ENCODE results near the gene CENPVL2.
"Not testable (repeated sequence)": the region's sequence is repeated elsewhere in the genome, so short reads cannot be mapped to it uniquely, and the experiment has no call there.

The CENPVL2 gene

DNA sequence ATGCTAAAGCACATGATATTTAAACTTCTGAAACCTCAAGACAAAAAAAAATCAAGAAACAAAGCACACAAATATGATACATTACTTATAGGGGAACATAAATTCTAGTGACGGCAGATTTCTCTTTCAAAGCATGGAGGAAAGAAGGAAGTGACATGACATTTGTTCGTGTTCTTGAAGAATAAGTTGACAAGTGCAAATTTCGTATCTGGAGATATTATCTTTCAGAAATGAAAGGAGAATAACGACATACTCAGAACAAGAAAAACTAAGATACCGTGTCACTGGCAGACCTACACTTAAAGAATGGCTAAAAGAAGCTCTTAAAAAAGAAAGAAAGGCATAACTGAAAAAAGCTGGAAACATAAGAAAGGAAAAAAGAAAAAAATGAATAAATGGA is 16.6 kb downstream of the CENPVL2 start:
- TF ChIP-seq POLR2A (IDR thresholded peaks at IDR 0.05; ENCODE audit: extremely low read depth, insufficient read length) (no peak), MYC (IDR thresholded peaks at IDR 0.05; ENCODE audit: low read depth, low read length) (no peak)
- TF ChIP-seq, protein P1, sequence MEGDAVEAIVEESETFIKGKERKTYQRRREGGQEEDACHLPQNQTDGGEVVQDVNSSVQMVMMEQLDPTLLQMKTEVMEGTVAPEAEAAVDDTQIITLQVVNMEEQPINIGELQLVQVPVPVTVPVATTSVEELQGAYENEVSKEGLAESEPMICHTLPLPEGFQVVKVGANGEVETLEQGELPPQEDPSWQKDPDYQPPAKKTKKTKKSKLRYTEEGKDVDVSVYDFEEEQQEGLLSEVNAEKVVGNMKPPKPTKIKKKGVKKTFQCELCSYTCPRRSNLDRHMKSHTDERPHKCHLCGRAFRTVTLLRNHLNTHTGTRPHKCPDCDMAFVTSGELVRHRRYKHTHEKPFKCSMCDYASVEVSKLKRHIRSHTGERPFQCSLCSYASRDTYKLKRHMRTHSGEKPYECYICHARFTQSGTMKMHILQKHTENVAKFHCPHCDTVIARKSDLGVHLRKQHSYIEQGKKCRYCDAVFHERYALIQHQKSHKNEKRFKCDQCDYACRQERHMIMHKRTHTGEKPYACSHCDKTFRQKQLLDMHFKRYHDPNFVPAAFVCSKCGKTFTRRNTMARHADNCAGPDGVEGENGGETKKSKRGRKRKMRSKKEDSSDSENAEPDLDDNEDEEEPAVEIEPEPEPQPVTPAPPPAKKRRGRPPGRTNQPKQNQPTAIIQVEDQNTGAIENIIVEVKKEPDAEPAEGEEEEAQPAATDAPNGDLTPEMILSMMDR (IDR thresholded peaks at IDR 0.05; ENCODE audit: low read depth, low read length) = no peak
- TF ChIP-seq, protein P2, sequence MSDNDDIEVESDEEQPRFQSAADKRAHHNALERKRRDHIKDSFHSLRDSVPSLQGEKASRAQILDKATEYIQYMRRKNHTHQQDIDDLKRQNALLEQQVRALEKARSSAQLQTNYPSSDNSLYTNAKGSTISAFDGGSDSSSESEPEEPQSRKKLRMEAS (IDR thresholded peaks at IDR 0.05; ENCODE audit: low read depth, low read length) = no peak
- no peak overlapping the region for H3K4me3 ChIP-seq (ENCODE audit: low read depth, low read length)
- DNase-seq (ENCODE audit: low read depth) = no peak

DNA sequence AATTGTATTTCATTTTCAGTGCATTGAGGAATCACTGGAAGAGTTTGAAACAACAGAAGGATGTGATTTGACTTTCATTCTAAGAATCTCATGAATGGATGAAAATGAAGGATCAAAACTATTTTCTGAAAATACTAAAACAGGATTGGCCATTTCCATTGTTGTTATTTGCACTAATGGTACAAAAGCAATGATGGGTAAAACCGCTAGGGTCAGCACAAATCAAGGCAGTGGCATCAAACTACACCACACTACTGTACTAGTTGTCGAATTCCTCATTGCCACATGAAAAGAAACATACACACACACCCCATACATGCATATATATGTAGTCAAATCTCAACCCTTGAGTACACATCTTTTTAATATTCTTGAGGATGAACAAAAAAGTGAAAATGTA is 39.3 kb downstream of the CENPVL2 start:
- TF ChIP-seq POLR2A (IDR thresholded peaks at IDR 0.05; ENCODE audit: extremely low read depth, insufficient read length) = no peak
- TF ChIP-seq MYC (IDR thresholded peaks at IDR 0.05; ENCODE audit: low read depth, low read length) = no peak
- TF ChIP-seq, protein P1 (IDR thresholded peaks at IDR 0.05; ENCODE audit: low read depth, low read length) = no peak
- TF ChIP-seq, protein P2 (IDR thresholded peaks at IDR 0.05; ENCODE audit: low read depth, low read length) = no peak
- no peak overlapping the region for H3K4me3 ChIP-seq (ENCODE audit: low read depth, low read length)
- no peak for DNase-seq (ENCODE audit: low read depth)

DNA sequence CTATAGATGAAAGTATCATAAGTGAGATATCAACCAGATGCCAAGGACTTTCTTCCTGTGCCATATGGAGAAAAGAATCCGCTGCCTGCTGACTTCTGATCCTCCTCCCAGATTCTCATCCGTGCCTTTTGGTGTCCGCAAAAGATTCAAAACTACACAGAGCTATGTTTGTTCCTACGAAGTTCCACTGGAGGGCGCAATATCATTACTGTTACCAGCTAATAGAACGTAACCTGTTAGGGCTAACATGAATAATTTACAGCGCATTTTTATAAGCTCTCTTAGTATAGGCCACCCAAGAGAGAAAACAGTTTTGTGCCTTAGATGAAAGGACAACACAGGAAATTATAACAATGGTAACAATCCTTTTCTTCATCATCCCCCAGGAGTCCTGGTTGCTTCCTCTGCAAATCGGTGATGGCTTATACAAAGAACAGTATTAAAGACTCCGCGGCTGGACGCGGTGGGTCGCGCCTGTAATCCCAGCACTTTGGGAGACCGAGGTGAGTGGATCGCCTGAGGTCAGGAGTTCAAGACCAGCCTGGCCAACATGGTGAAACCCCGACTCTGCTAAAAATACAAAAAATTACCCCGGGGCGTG is 41.1 kb downstream of the CENPVL2 start:
- no peak for TF ChIP-seq POLR2A (IDR thresholded peaks at IDR 0.05; ENCODE audit: extremely low read depth, insufficient read length)
- TF ChIP-seq, protein P1 (IDR thresholded peaks at IDR 0.05; ENCODE audit: low read depth, low read length) = peak; percentile 35
- DNase-seq (ENCODE audit: low read depth) = peak; percentile 47
- no peak overlapping the region for H3K4me3 ChIP-seq (ENCODE audit: low read depth, low read length)

DNA sequence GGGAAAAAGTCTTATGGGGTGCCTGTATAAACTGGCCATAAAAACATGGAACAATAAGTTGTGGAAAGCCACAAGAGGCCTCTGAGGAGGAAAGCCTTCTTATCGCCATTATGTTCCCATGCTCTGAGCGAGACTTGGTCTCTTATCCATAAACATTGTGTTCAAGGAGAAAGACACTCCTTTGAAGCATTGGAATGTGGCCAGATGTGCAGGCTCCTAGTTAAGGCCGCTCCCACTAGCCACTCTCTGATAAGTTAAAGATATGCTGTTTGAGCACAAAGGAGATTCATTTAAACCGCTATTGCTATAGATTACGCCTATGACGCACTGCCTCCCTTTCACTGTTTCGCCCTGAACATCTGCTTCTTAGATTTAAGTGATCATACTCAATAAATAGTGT is 46.1 kb downstream of the CENPVL2 start:
- H3K4me3 ChIP-seq (ENCODE audit: low read depth, low read length); DNase-seq (ENCODE audit: low read depth): not testable (repeated sequence)
